PC-9 (cell line): ENCODE results near the gene FBXW12. TPM values are rescaled to one million over a fixed set of nuclear protein-coding genes. Genes with fewer than 3 reads are reported as not detected.

Experiments
- BruUV-seq: library from RNA; stranded (reverse); fragments of 400-500 nt; replicated peaks from 2 replicates; lab custom pipeline; 2021; lab: Mats Ljungman, UMichigan
- CTCF ChIA-PET: fragments of 300-600 bp; sonication (Branson Sonifier 250); formaldehyde crosslinking; loops from one replicate; lab custom pipeline; 2022; ENCODE audit warnings: antibody characterized with exemption; lab: Charles Lee
- POLR2A ChIA-PET: fragments of 300-600 bp; sonication (Branson Sonifier 250); formaldehyde crosslinking; loops from one replicate; lab custom pipeline; 2022; ENCODE audit warnings: antibody characterized with exemption; ENCODE audit not compliant: unreplicated experiment; lab: Charles Lee
- DNase-seq, 2 experiments: peaks; one replicate each; pipeline versions ENCODE4 v3.0.0 to v3.0.0-alpha.2; 2015 to 2022; ENCODE audit warnings: mixed read lengths in 1 of 2
- H2AFZ ChIP-seq: fragments of 200-600 bp; sonication (generic); 2 replicates; pipeline ENCODE4 v1.8.1; 2017; ENCODE audit warnings: antibody characterized with exemption
- H3F3A ChIP-seq: fragments of 200-600 bp; sonication (generic); 2 replicates; pipeline ENCODE4 v1.8.1; 2017; ENCODE audit warnings: antibody characterized with exemption, mild to moderate bottlenecking, low read depth; ENCODE audit not compliant: insufficient read depth
- H3K27ac ChIP-seq: fragments of 200-600 bp; sonication (generic); 2 replicates; pipeline ENCODE4 v1.6.1; 2016; ENCODE audit warnings: mixed run types
- H3K27me3 ChIP-seq: fragments of 200-600 bp; sonication (generic); 2 replicates; pipeline ENCODE4 v1.6.1; 2016; ENCODE audit warnings: low read depth, mixed run types; ENCODE audit not compliant: insufficient read depth
- H3K36me3 ChIP-seq: fragments of 200-600 bp; sonication (generic); 2 replicates; pipeline ENCODE4 v1.6.1; 2016; ENCODE audit warnings: low read depth, mixed run types
- H3K4me1 ChIP-seq: fragments of 200-600 bp; sonication (generic); replicated peaks from 2 replicates; pipeline ENCODE4 v1.6.1; 2016; ENCODE audit warnings: mixed run types; ENCODE audit not compliant: insufficient read depth
- H3K4me2 ChIP-seq: fragments of 200-600 bp; sonication (generic); 2 replicates; pipeline ENCODE4 v1.6.1; 2017; ENCODE audit warnings: mixed run types
- H3K4me3 ChIP-seq: fragments of 200-600 bp; sonication (generic); 2 replicates; pipeline ENCODE4 v1.6.1; 2016; ENCODE audit warnings: mixed run types
- H3K79me2 ChIP-seq: fragments of 200-600 bp; sonication (generic); 2 replicates; pipeline ENCODE4 v1.6.1; 2017; ENCODE audit warnings: low read depth, mixed run types
- H3K9me2 ChIP-seq: fragments of 200-600 bp; sonication (generic); 2 replicates; pipeline ENCODE4 v1.8.1; 2017; ENCODE audit warnings: mild to moderate bottlenecking; ENCODE audit not compliant: insufficient read depth
- H3K9me3 ChIP-seq: fragments of 200-600 bp; sonication (generic); 2 replicates; pipeline ENCODE4 v1.8.1; 2016; ENCODE audit warnings: low read depth; ENCODE audit not compliant: insufficient read depth
- H4K20me1 ChIP-seq: fragments of 200-600 bp; sonication (generic); 2 replicates; pipeline ENCODE4 v1.8.1; 2017; ENCODE audit not compliant: insufficient read depth
- EZH2 ChIP-seq: fragments of 200-600 bp; sonication (generic); IDR thresholded peaks from 2 replicates; pipeline ENCODE4 v1.8.0; 2017; ENCODE audit warnings: antibody characterized with exemption, low read depth
- intact Hi-C: fragments of 100-400 bp; cut with micrococcal nuclease; formaldehyde crosslinking; loops from one replicate; pipeline ENCODE4 v1.10.0; 2022; ENCODE audit not compliant: unreplicated experiment
- total RNA-seq: library from RNA; stranded (reverse); gene quantifications from 2 replicates; pipeline ENCODE4 v1.2.3, GENCODE V29; 2021
- TF ChIP-seq, protein P1 (sequence below): fragments of 200-600 bp; sonication (generic); conservative IDR thresholded peaks from 2 replicates; pipeline ENCODE4 v1.6.1; 2017; ENCODE audit warnings: mixed run types, antibody characterized with exemption, mild to moderate bottlenecking, moderate library complexity

The FBXW12 gene
- total RNA-seq, 1 experiment from 2014 or later: not detected

DNA sequence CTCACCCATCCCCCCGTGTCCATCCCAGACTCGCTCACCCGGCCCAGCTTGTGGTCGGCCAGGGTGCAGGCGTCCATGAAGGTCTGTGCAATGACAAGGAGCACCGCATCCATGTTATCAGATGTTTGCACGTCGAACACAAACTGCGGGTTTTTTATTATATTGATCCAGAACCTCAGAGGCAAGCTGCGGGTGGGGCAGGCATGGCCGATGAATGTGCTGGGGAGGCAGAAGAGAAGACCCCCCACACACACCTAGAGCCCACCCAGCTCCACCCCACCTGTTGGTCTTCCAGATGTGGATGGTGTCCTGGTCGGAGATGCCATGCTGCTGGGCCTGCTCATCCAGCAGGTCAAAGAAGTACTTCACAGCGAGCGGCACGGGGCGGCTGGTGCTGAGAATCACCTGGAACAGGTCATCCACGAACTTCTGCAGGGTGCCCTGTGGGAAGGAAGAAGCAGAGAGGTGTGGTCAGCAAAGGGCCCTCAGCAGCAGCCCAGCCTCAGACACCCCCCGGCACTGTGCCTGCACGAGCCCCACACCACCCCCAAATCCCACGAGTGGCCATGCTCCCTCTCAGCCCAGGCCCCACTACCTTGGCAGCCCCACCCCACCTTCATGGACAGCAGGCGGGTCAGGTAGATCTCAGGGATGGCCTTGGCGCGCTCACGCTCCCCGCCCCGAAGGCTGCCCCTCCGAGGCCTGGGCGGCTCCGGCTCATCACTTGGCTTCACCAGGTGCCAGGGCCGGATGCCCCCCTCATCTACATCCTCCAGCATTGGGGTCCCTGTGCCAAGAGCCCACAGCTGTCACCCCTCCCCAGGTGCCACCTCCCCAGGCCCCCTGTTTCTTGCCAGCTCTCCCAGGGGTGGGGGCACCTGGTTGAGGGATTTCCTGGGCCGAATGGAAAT is 37.5 kb downstream of the FBXW12 start:
- intact Hi-C loops: no loop called here

DNA sequence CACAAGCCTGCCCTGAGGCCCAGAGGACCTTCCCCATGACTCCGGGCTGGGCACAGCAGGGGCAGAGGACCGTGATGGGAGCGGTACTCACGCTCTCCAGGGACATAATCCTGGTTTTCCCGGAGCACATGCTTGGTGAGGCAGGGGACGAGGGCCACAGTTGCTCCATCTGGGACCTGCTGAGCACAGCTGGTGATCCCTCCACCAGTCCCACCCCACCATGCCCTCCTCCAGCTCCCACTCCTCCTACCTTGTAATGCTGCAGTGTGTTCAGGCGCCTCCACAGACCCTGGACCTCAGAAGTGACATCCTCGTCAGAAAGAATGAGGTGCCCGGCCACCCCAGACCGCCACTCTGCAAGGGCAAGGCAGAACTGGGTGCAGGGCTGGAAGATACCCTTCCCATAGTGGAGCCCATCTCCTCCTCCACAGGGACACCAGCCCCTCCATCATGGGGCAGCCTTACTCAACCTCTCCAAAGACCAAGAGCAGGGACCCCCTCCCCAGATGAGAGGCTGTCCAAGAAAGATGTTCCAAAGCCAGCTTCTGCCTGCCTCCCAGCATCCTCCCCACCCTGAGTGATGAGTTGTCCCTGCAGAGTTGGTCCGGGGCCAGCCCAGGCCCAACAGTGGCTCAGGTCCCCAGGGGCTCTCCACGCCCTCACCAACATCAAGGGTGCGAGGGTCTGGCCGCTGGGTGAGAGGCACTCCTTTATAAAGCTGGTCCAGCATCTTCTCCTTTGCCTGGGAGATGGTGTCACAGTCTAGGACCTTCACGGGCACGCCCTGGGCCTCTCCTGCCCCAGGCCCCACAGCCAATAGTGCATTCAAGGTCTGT is 38.4 kb downstream of the FBXW12 start:
- ChIA-PET POLR2A (no interaction called here), CTCF (no interaction called here)
- no TSS peak for BruUV-seq
- Histone ChIP-seq H3K79me2 (no peaks in the 10 kb centered on the region), H3K4me1 (no peaks in the 10 kb centered on the region), H2AFZ (no peak overlapping the region), H3K27me3 (no peaks in the 10 kb centered on the region), H4K20me1 (no peaks in the 10 kb centered on the region), H3K9me3 (no peaks in the 10 kb centered on the region), H3K4me2 (no peak overlapping the region), H3K27ac (no peak overlapping the region), H3F3A (no peaks in the 10 kb centered on the region), H3K9me2 (no peaks in the 10 kb centered on the region), H3K36me3 (no peaks in the 10 kb centered on the region), H3K4me3 (no peak overlapping the region)
- intact Hi-C loops: no loop called here
- DNase-seq: no peak
- TF ChIP-seq, protein P1, sequence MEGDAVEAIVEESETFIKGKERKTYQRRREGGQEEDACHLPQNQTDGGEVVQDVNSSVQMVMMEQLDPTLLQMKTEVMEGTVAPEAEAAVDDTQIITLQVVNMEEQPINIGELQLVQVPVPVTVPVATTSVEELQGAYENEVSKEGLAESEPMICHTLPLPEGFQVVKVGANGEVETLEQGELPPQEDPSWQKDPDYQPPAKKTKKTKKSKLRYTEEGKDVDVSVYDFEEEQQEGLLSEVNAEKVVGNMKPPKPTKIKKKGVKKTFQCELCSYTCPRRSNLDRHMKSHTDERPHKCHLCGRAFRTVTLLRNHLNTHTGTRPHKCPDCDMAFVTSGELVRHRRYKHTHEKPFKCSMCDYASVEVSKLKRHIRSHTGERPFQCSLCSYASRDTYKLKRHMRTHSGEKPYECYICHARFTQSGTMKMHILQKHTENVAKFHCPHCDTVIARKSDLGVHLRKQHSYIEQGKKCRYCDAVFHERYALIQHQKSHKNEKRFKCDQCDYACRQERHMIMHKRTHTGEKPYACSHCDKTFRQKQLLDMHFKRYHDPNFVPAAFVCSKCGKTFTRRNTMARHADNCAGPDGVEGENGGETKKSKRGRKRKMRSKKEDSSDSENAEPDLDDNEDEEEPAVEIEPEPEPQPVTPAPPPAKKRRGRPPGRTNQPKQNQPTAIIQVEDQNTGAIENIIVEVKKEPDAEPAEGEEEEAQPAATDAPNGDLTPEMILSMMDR: no peak

More for the DNA sequence above, 37.5 kb downstream of the FBXW12 start:
- H4K20me1 ChIP-seq: no peaks in the 10 kb centered on the region
- H3K4me3 ChIP-seq: no peak overlapping the region
- BruUV-seq: no TSS peak
- no peak overlapping the region for H3K4me2 ChIP-seq
- ChIA-PET POLR2A (no interaction called here), CTCF (no interaction called here)
- TF ChIP-seq, protein P1: no peak
- TF ChIP-seq EZH2: no peak
- H3K9me3 ChIP-seq: no peaks in the 10 kb centered on the region
- no peak for DNase-seq
- H3K9me2 ChIP-seq: no peaks in the 10 kb centered on the region
- no peaks in the 10 kb centered on the region for H3K27me3 ChIP-seq
- H3K4me1 ChIP-seq: no peaks in the 10 kb centered on the region
- H2AFZ ChIP-seq: no peak overlapping the region
- no peak overlapping the region for H3K27ac ChIP-seq
- no peaks in the 10 kb centered on the region for H3K36me3 ChIP-seq
- H3F3A ChIP-seq: no peaks in the 10 kb centered on the region
- H3K79me2 ChIP-seq: no peaks in the 10 kb centered on the region

DNA sequence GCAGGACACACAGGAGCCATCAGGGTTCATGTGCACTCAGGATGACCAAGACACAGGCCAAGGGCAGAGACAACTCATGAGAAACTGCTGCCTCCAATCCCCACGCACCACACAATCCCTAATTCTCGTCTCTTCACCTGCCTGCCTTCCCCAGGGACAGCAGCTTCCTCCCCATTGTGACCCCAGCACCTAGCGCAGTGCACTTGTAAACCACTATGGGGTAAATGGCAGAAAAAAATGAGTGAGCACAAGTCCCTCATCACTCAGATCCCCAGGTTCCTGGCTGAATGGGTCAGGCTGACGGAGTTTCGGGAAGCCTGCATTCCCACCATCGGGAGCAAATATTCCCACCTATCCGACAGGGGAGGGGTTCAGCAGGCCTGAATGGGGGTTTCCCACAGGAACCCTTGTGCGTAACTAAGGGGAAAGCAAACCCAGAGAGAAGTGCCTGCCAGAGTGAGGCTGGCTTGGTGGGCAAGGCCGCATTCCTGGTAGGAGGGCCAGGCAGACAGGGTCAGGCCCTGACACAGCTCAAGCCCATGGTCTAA is 39.1 kb downstream of the FBXW12 start:
- no peaks in the 10 kb centered on the region for H3K27me3 ChIP-seq
- H4K20me1 ChIP-seq: no peaks in the 10 kb centered on the region
- no peaks in the 10 kb centered on the region for H3K79me2 ChIP-seq
- no peaks in the 10 kb centered on the region for H3K9me2 ChIP-seq
- CTCF ChIA-PET: no interaction called here
- H3K27ac ChIP-seq: no peak overlapping the region
- POLR2A ChIA-PET: no interaction called here
- H3K4me2 ChIP-seq: no peak overlapping the region
- DNase-seq: no peak
- TF ChIP-seq, protein P1: no peak
- TF ChIP-seq EZH2: no peak
- no peak overlapping the region for H2AFZ ChIP-seq
- H3K4me3 ChIP-seq: no peak overlapping the region
- no TSS peak for BruUV-seq
- no peaks in the 10 kb centered on the region for H3F3A ChIP-seq
- intact Hi-C loops: no loop called here
- no peaks in the 10 kb centered on the region for H3K4me1 ChIP-seq
- H3K9me3 ChIP-seq: no peaks in the 10 kb centered on the region
- no peaks in the 10 kb centered on the region for H3K36me3 ChIP-seq
